A673 (cell line): ENCODE results near the gene KREMEN1.

Experiments used
- EZH2 ChIP-seq: fragments of 200-600 bp; sonication (generic); IDR thresholded peaks from 2 replicates; pipeline ENCODE4 v1.6.1; 2017; ENCODE audit warnings: borderline replicate concordance, low read depth, mild to moderate bottlenecking, mixed read lengths, antibody characterized with exemption, low read length; ENCODE audit not compliant: poor library complexity, severe bottlenecking
- TF ChIP-seq, protein P1 (sequence below): fragments of 300-800, 200-600 bp; sonication (generic); conservative IDR thresholded peaks from 2 replicates; pipeline ENCODE4 v1.5.1; 2017; ENCODE audit warnings: low read depth, mild to moderate bottlenecking, antibody characterized with exemption, low read length, moderate library complexity, mixed read lengths

- TF ChIP-seq, protein P1, sequence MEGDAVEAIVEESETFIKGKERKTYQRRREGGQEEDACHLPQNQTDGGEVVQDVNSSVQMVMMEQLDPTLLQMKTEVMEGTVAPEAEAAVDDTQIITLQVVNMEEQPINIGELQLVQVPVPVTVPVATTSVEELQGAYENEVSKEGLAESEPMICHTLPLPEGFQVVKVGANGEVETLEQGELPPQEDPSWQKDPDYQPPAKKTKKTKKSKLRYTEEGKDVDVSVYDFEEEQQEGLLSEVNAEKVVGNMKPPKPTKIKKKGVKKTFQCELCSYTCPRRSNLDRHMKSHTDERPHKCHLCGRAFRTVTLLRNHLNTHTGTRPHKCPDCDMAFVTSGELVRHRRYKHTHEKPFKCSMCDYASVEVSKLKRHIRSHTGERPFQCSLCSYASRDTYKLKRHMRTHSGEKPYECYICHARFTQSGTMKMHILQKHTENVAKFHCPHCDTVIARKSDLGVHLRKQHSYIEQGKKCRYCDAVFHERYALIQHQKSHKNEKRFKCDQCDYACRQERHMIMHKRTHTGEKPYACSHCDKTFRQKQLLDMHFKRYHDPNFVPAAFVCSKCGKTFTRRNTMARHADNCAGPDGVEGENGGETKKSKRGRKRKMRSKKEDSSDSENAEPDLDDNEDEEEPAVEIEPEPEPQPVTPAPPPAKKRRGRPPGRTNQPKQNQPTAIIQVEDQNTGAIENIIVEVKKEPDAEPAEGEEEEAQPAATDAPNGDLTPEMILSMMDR = no peak
- no peak for TF ChIP-seq EZH2
Measured at GRCh38 chr22:29110946-29111345, 38.1 kb downstream of the KREMEN1 start.
